Measurements from ENCODE around the gene AGO3.

Gene AGO3

GRCh38 chr1:36070349-36070748, 139.4 kb downstream of the AGO3 start:
- Histone ChIP-seq H3K36me3 (ENCODE audit: control insufficient read depth in 1 of 2, insufficient read depth in 2 of 2, low read depth in 1 of 2, low read length in 2 of 2) (no peaks in the 10 kb centered on the region), H3K18ac (ENCODE audit: low read depth in 1 of 2, low read length in 2 of 2) (no peak overlapping the region), H2AFZ (ENCODE audit: low read depth, low read length) (no peak overlapping the region), H2BK15ac (ENCODE audit: low read depth, poor library complexity, severe bottlenecking) (no peak overlapping the region), H2BK5ac (ENCODE audit: low read depth, low read length, poor library complexity, severe bottlenecking) (no peak overlapping the region), H3K4me1 (ENCODE audit: control insufficient read depth, insufficient read depth, low read depth, low read length) (no peaks in the 10 kb centered on the region), H3K27me3 (ENCODE audit: control insufficient read depth in 1 of 2, insufficient read depth in 1 of 2, low read length in 2 of 2) (no peaks in the 10 kb centered on the region), H2BK12ac (ENCODE audit: low read length in 2 of 2) (no peak overlapping the region), H3K4me3 (ENCODE audit: insufficient read depth in 1 of 2, low read depth in 1 of 2, low read length in 2 of 2) (no peak overlapping the region), H3K9me3 (ENCODE audit: control insufficient read depth, low read length) (no peaks in the 10 kb centered on the region), H3K27ac (ENCODE audit: low read length, poor library complexity, severe bottlenecking) (no peak overlapping the region), H3K9ac (ENCODE audit: low read length) (no peak overlapping the region), H3K14ac (ENCODE audit: low read length in 2 of 2) (no peak overlapping the region), H4K8ac (ENCODE audit: low read length) (no peak overlapping the region), H4K91ac (ENCODE audit: low read length) (no peak overlapping the region), H3K4ac (ENCODE audit: low read depth in 1 of 2, low read length in 2 of 2) (no peak overlapping the region), H2BK120ac (ENCODE audit: low read depth, low read length) (no peak overlapping the region), H3K4me2 (ENCODE audit: low read length, poor library complexity, severe bottlenecking) (no peak overlapping the region), H3K23ac (ENCODE audit: low read length in 2 of 2) (no peak overlapping the region), H3K79me1 (replicated peaks; ENCODE audit: low read length, poor library complexity, severe bottlenecking) (no peaks in the 10 kb centered on the region), H2AK5ac (ENCODE audit: low read length, severe bottlenecking) (no peak overlapping the region)
- 67% methylated on average over 1 of the region's 2 CpGs for WGBS
- DNase-seq: no peak

- Histone ChIP-seq H3K23ac (ENCODE audit: low read length in 2 of 2) (no peak overlapping the region), H3K9ac (ENCODE audit: low read length) (no peak overlapping the region), H2AK5ac (ENCODE audit: low read length, severe bottlenecking) (no peak overlapping the region), H3K4me1 (ENCODE audit: control insufficient read depth, insufficient read depth, low read depth, low read length) (no peaks in the 10 kb centered on the region), H3K4me2 (ENCODE audit: low read length, poor library complexity, severe bottlenecking) (no peak overlapping the region), H2BK12ac (ENCODE audit: low read length in 2 of 2) (no peak overlapping the region), H2AFZ (ENCODE audit: low read depth, low read length) (no peak overlapping the region), H3K27me3 (ENCODE audit: control insufficient read depth in 1 of 2, insufficient read depth in 1 of 2, low read length in 2 of 2) (no peaks in the 10 kb centered on the region), H3K9me3 (ENCODE audit: control insufficient read depth, low read length) (no peaks in the 10 kb centered on the region), H3K79me1 (replicated peaks; ENCODE audit: low read length, poor library complexity, severe bottlenecking) (no peaks in the 10 kb centered on the region), H3K27ac (ENCODE audit: low read length, poor library complexity, severe bottlenecking) (no peak overlapping the region), H3K4me3 (ENCODE audit: insufficient read depth in 1 of 2, low read depth in 1 of 2, low read length in 2 of 2) (no peak overlapping the region), H4K8ac (ENCODE audit: low read length) (no peak overlapping the region), H3K4ac (ENCODE audit: low read depth in 1 of 2, low read length in 2 of 2) (no peak overlapping the region), H2BK15ac (ENCODE audit: low read depth, poor library complexity, severe bottlenecking) (no peak overlapping the region), H3K18ac (ENCODE audit: low read depth in 1 of 2, low read length in 2 of 2) (no peak overlapping the region), H2BK120ac (ENCODE audit: low read depth, low read length) (no peak overlapping the region), H2BK5ac (ENCODE audit: low read depth, low read length, poor library complexity, severe bottlenecking) (no peak overlapping the region), H3K36me3 (ENCODE audit: control insufficient read depth in 1 of 2, insufficient read depth in 2 of 2, low read depth in 1 of 2, low read length in 2 of 2) (no peaks in the 10 kb centered on the region), H4K91ac (ENCODE audit: low read length) (no peak overlapping the region), H3K14ac (ENCODE audit: low read length in 2 of 2) (no peak overlapping the region)
- DNase-seq: no peak
- WGBS: 86% methylated on average over 4 of the region's 4 CpGs
Measured at GRCh38 chr1:36076979-36077573, 146.2 kb downstream of the AGO3 start.

- WGBS: 93% methylated on average over 3 of the region's 3 CpGs
- Histone ChIP-seq H2BK120ac (ENCODE audit: low read depth, low read length) (no peak overlapping the region), H3K23ac (ENCODE audit: low read length in 2 of 2) (no peak overlapping the region), H3K9ac (ENCODE audit: low read length) (no peak overlapping the region), H3K27ac (ENCODE audit: low read length, poor library complexity, severe bottlenecking) (no peak overlapping the region), H2BK12ac (ENCODE audit: low read length in 2 of 2) (no peak overlapping the region), H4K8ac (ENCODE audit: low read length) (no peak overlapping the region), H4K91ac (ENCODE audit: low read length) (no peak overlapping the region), H3K36me3 (ENCODE audit: control insufficient read depth in 1 of 2, insufficient read depth in 2 of 2, low read depth in 1 of 2, low read length in 2 of 2) (no peaks in the 10 kb centered on the region), H2AFZ (ENCODE audit: low read depth, low read length) (no peak overlapping the region), H3K27me3 (ENCODE audit: control insufficient read depth in 1 of 2, insufficient read depth in 1 of 2, low read length in 2 of 2) (peaks cover 0 to 17% of the 10 kb centered on the region in 2 experiments), H3K14ac (ENCODE audit: low read length in 2 of 2) (no peak overlapping the region), H3K4ac (ENCODE audit: low read depth in 1 of 2, low read length in 2 of 2) (no peak overlapping the region), H3K9me3 (ENCODE audit: control insufficient read depth, low read length) (no peaks in the 10 kb centered on the region), H2BK5ac (ENCODE audit: low read depth, low read length, poor library complexity, severe bottlenecking) (no peak overlapping the region), H3K18ac (ENCODE audit: low read depth in 1 of 2, low read length in 2 of 2) (no peak overlapping the region), H3K4me2 (ENCODE audit: low read length, poor library complexity, severe bottlenecking) (no peak overlapping the region), H3K4me3 (ENCODE audit: insufficient read depth in 1 of 2, low read depth in 1 of 2, low read length in 2 of 2) (no peak overlapping the region), H2AK5ac (ENCODE audit: low read length, severe bottlenecking) (no peak overlapping the region), H3K79me1 (replicated peaks; ENCODE audit: low read length, poor library complexity, severe bottlenecking) (no peaks in the 10 kb centered on the region), H3K4me1 (ENCODE audit: control insufficient read depth, insufficient read depth, low read depth, low read length) (peaks cover 12% of the 10 kb centered on the region), H2BK15ac (ENCODE audit: low read depth, poor library complexity, severe bottlenecking) (no peak overlapping the region)
- DNase-seq: no peak
Measured at GRCh38 chr1:36080236-36080635, 149.3 kb downstream of the AGO3 start.

GRCh38 chr1:36080801-36081200, 149.9 kb downstream of the AGO3 start:
- no peak overlapping the region for H2AFZ ChIP-seq (ENCODE audit: low read depth, low read length)
- H2BK5ac ChIP-seq (ENCODE audit: low read depth, low read length, poor library complexity, severe bottlenecking): no peak overlapping the region
- H3K4ac ChIP-seq (ENCODE audit: low read depth in 1 of 2, low read length in 2 of 2): no peak overlapping the region
- no peak for DNase-seq
- H2AK5ac ChIP-seq (ENCODE audit: low read length, severe bottlenecking): no peak overlapping the region
- H3K27ac ChIP-seq (ENCODE audit: low read length, poor library complexity, severe bottlenecking): no peak overlapping the region
- no peak overlapping the region for H4K91ac ChIP-seq (ENCODE audit: low read length)
- no peak overlapping the region for H3K9ac ChIP-seq (ENCODE audit: low read length)
- no peak overlapping the region for H2BK12ac ChIP-seq (ENCODE audit: low read length in 2 of 2)
- no peak overlapping the region for H3K4me2 ChIP-seq (ENCODE audit: low read length, poor library complexity, severe bottlenecking)
- H4K8ac ChIP-seq (ENCODE audit: low read length): no peak overlapping the region
- H3K36me3 ChIP-seq (ENCODE audit: control insufficient read depth in 1 of 2, insufficient read depth in 2 of 2, low read depth in 1 of 2, low read length in 2 of 2): no peaks in the 10 kb centered on the region
- H3K23ac ChIP-seq (ENCODE audit: low read length in 2 of 2): no peak overlapping the region
- H3K4me1 ChIP-seq (ENCODE audit: control insufficient read depth, insufficient read depth, low read depth, low read length): peaks cover 12% of the 10 kb centered on the region
- H2BK120ac ChIP-seq (ENCODE audit: low read depth, low read length): no peak overlapping the region
- H2BK15ac ChIP-seq (ENCODE audit: low read depth, poor library complexity, severe bottlenecking): no peak overlapping the region
- peaks cover 0 to 17% of the 10 kb centered on the region in 2 experiments for H3K27me3 ChIP-seq (ENCODE audit: control insufficient read depth in 1 of 2, insufficient read depth in 1 of 2, low read length in 2 of 2)
- H3K9me3 ChIP-seq (ENCODE audit: control insufficient read depth, low read length): no peaks in the 10 kb centered on the region
- no peak overlapping the region for H3K4me3 ChIP-seq (ENCODE audit: insufficient read depth in 1 of 2, low read depth in 1 of 2, low read length in 2 of 2)
- H3K79me1 ChIP-seq (replicated peaks; ENCODE audit: low read length, poor library complexity, severe bottlenecking): no peaks in the 10 kb centered on the region
- H3K14ac ChIP-seq (ENCODE audit: low read length in 2 of 2): no peak overlapping the region
- WGBS: over 99% methylated on average over 6 of the region's 6 CpGs
- no peak overlapping the region for H3K18ac ChIP-seq (ENCODE audit: low read depth in 1 of 2, low read length in 2 of 2)

All from mesenchymal stem cell (in vitro differentiated cells and primary cell).